Measurements from ENCODE around the gene GP9. TPM values are rescaled to one million over a fixed set of nuclear protein-coding genes. Genes with fewer than 3 reads are reported as not detected.

Gene GP9
- polyA plus RNA-seq, 1 donor = 0.42 TPM

GRCh38 chr3:129028866-129029265 is 31.7 kb upstream of the GP9 start:
- no peak for DNase-seq (ENCODE audit: low read depth)

- DNase-seq (ENCODE audit: low read depth) = no peak
Observed at GRCh38 chr3:129030611-129031010, 30.0 kb upstream of the GP9 start.

GRCh38 chr3:129031476-129032215 is 28.9 kb upstream of the GP9 start:
- no peak for DNase-seq (ENCODE audit: low read depth)

- no peak for DNase-seq (ENCODE audit: low read depth)
Observed at GRCh38 chr3:129032716-129033115, 27.9 kb upstream of the GP9 start.

DNA sequence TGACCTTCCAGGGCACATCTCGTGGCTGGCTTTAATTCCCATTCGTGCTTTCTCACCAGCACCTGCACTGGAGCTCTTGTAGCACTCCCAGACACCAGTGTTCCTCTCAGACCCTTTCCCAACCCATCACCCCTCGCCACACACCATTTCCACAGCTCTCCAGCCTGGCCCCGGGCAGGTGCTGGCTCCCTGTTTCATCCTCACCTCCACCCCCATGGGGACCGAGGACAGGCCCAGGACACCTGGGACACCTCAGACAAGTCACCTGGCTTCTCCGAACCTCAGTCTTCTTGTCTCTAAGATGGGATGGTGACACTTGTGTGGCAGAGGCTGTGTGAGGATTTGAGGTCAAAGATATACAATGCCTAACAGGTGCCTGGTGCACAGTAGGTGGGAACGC is 27.4 kb upstream of the GP9 start:
- DNase-seq (ENCODE audit: low read depth) = no peak

DNA sequence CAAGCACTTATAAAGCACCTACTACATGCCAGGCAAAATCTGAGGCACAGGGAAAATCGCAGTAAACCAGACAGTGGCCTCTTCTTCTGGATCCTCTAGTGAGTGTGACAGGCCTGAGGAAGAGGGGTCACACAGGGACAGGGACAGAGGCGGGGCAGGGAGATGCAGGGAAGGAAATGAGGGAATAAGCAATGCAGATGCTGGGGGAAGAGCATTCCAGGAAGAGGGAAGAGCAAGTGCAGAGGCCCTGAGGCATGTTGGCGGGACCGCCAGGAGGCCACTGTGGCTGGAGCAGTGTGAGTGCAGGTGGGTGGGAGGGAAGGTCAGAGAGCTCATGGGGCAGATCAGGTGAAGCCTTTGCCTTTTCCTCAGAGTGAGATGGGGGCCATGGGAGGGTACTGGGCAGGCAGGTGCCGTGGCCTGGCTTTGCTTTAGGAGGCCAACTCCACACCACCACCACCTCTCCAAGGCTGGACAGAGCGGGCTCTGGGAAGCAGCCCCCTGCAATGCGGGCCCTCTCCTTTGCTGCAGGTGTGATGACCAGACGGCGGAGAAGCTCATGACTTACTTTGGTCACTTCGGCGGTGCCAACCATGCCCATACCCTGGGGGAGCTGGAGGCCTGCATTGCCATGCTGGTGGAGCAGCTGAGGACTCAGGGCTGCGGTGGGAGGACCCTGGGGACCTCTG is 26.8 kb upstream of the GP9 start:
- no peak for DNase-seq (ENCODE audit: low read depth)

DNA sequence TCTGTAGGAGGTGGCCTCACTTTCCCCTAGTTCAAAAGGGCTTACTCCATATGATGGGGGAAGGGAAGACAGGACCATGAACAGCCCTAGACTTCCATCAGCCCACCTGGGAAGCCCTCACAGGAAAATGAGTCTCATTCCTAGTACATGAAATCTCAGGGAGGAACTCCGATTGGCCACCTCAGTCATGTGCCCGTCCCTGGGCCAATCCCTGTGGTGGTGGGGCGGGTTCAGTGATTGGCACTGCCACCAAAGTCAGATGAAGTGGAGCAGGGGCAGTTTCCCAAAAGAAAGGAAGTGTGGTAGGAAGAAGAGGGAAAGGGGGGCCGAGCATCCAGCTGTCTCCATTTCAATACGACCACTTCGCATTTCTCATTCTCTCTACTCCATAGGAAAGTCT is 25.9 kb upstream of the GP9 start:
- no peak for DNase-seq (ENCODE audit: low read depth)

- no peak for DNase-seq (ENCODE audit: low read depth)
Observed at GRCh38 chr3:129035360-129036221, 25.0 kb upstream of the GP9 start.

- DNase-seq (ENCODE audit: low read depth) = no peak
Observed at GRCh38 chr3:129036222-129037092, 24.1 kb upstream of the GP9 start.

- DNase-seq (ENCODE audit: low read depth) = no peak
Observed at GRCh38 chr3:129037093-129037419, 23.5 kb upstream of the GP9 start.

DNA sequence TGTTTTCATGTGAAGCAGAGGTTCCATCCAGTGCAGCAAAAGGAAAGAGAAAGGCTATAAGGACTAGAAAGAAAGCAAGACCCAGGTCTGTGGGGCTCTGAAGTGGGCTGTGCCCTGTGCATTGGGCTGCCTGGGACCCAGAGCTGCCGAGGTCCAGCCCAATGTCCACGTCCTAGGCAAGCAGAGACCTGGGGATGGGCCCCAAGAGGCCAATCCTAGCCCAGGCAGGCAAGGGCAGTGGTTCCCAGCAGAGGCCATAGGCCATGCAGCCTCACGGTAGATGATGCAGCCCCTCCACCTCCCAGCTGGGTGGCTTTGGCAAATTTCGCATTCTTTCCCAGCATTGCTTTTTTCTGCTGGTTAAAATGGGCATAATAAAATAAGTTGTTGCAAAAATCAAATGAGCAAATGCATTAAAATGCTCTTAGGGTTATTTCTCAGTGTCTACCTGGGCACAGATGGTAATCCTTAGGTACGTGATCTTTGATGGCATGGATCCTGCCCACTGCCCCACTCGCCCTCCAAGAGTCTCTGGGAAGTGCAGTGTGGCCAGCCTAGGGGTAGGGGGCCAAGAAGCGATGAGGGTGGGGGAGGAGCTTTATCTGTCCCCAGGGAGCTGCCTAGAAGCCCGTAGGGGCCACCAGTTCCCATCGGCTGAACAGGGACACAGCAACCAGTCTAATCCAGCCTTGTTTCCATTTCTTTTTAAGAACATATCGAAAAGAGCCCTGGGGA is 22.3 kb upstream of the GP9 start:
- no peak for DNase-seq (ENCODE audit: low read depth)

DNA sequence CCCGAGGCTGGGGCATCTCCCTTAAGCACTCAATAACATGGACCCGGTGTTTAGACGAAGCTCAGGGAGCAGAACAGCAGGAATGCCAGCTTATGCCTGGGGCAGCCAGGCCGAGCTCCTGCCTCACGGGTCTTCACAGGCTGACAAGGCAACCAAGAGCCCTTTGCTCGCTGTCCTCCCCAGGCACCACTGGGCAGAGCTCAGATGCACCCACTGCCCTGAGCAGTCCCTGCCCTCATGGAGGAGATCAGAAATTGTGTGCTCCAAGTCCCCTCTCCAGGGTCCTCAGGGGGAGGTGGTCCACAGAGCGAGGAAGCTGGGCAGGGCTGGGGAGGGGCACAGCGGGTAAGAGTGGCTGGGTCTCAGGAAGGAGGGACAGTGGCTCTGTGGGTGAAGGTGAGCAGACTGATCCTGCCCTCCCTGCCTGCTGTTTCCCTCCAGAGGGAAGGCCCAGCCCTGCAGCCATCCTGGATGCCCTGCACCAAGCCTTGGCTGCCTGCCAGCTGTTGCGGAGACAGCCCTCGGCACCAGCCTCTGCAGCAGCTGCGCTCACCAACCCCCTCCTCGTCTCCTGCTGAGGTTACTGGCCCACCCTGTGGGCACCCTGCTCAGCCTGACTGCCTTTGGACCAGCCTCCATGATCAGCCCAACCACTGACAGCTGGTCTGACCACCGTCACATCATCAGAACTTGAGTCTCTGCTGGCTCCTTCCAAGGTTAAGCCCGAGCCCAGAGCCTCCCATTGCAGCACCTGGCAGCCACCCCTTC is 21.1 kb upstream of the GP9 start:
- DNase-seq (ENCODE audit: low read depth) = no peak

GRCh38 chr3:129040039-129040336 is 20.6 kb upstream of the GP9 start:
- no peak for DNase-seq (ENCODE audit: low read depth)

- no peak for DNase-seq (ENCODE audit: low read depth)
Observed at GRCh38 chr3:129040579-129041300, 19.8 kb upstream of the GP9 start.

GRCh38 chr3:129045675-129046036 is 14.9 kb upstream of the GP9 start:
- DNase-seq (ENCODE audit: low read depth) = no peak

GRCh38 chr3:129046037-129046731 is 14.4 kb upstream of the GP9 start:
- no peak for DNase-seq (ENCODE audit: low read depth)

- no peak for DNase-seq (ENCODE audit: low read depth)
Observed at GRCh38 chr3:129046732-129047552, 13.6 kb upstream of the GP9 start.

- no peak for DNase-seq (ENCODE audit: low read depth)
Observed at GRCh38 chr3:129047553-129047839, 13.1 kb upstream of the GP9 start.
